ENCODE data around the gene WFS1.

WFS1 gene

DNA sequence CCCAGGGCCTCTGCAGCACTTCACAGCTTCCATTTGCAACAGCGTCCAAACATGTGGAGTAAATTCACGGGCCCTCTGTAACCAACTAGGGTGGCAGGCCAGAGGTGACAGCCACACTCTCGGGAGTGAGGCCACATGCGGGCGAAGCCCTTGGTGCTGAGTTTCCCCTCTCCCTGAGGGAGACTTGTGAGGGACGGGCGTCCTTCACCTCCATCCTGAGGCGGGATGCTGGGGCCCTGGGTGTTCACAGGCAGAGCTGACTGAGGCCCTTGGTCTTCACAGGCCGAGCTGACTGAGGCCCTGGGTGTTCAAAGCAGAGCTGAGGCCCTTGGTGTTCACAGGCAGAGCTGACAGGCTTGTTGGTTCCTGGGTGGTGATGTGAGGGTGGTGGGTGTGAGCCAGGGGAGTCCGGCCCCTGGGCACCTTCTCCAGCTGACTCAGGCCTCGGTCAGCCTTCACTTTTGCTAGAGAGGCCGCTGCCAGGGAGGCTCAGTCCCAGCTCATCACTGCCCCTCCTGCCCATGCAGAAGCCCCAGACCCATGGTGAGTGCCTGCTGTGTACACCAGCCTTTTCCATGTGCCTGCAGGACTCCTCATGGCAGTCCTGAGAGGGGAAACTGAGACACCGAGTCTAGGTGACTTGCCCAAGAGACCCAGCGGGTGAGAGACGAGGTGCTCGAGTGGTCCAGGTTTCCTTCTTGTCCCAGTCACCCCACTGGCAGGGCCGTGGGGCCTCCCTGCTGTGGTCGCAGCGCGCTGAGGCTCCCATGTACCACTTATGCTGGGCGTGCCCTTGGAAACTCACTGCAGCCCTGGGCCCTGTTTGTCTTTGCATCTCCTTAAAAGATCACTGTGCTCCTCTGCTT, 8.5 kb downstream of the WFS1 start:
- DNase-seq (ENCODE audit: extremely low read depth in 1 of 2, low read depth in 1 of 2), result no peak

DNA sequence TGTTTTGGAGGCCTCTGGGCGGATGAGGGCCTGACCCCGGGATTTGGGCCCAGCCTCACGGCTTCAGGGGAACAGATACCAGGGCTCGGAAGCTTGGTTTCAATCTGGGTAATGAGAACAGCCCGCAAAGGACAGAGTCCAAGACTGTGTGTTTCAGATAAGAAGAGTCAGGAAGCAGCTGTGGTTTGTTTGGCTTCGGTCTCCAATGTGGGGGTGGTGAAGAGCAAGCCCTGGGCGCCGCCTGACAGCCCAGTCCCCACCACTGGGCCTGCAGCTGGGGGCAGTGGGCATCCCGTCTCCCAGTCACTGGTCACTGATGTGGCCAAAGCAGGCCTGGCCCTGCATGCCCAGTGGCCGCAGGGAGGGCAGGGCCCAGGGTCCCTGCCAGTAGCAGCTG, 9.1 kb downstream of the WFS1 start:
- no peak for DNase-seq (ENCODE audit: extremely low read depth in 1 of 2, low read depth in 1 of 2)

DNA sequence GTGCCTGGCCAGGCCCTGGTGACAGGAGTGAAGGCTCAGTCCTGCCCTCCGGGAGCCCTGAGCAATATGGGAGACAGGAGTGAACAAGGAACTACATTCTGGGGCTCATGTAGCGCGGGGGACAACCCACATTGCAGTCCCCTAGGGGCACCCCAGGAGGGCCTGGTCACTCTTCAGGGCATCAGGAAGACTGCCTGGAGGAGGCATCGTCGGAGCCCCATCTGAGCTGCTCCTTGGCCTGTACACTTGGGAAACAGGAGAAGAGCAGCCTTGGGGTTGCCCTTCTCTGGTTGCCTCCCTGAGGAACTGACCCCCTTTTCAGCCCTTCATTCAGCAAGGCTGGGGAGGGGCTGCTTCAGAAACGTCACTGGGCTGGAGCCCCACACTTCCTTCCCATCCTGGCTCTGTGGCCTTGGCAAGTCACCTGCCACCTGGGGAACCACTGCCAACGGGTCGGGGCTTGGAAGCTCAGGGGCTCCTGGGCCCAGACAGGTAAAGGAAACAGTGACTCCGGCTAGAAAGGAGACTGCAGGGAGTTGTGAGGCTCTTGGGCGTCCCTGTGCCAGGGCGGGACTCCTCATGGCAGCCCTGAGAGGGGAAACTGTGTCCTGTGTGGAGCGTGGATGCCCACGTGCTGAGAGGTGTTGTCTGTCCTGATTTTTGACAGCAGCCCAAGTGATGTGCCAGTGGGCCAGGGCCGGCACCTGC, 10.1 kb downstream of the WFS1 start:
- no peak for DNase-seq (ENCODE audit: extremely low read depth in 1 of 2, low read depth in 1 of 2)

DNA sequence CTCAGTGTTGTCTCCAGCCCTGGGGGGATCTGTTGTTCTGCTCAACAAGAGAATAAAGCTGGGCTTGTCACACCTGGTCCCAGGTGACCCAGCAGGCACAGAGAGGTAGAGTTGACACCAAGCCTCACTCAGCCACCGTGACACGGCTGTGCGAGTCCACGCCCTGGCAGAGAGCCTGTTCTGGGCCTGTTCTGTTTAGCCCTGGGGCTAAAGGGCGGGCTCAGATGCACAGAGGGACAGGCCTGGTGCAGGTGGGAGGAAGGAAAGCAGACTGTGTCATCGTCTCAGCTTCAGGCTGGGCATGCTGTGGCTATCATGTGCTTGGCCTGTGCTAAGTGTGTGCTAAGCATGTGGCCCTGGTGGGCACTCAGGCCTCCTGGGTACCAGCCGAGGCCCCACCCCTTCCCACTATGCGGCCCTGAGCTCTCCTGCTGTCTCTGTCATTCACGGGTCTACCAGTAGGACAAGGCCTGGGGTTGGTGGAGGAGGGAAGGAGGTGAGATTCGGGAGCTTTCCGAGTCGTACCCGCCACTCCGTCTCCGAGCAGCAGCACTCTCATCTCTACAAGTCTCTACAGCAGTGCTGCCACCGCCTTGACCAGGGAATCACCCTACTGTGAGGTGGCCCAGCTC, 10.8 kb downstream of the WFS1 start:
- no peak for DNase-seq (ENCODE audit: extremely low read depth in 1 of 2, low read depth in 1 of 2)

DNA sequence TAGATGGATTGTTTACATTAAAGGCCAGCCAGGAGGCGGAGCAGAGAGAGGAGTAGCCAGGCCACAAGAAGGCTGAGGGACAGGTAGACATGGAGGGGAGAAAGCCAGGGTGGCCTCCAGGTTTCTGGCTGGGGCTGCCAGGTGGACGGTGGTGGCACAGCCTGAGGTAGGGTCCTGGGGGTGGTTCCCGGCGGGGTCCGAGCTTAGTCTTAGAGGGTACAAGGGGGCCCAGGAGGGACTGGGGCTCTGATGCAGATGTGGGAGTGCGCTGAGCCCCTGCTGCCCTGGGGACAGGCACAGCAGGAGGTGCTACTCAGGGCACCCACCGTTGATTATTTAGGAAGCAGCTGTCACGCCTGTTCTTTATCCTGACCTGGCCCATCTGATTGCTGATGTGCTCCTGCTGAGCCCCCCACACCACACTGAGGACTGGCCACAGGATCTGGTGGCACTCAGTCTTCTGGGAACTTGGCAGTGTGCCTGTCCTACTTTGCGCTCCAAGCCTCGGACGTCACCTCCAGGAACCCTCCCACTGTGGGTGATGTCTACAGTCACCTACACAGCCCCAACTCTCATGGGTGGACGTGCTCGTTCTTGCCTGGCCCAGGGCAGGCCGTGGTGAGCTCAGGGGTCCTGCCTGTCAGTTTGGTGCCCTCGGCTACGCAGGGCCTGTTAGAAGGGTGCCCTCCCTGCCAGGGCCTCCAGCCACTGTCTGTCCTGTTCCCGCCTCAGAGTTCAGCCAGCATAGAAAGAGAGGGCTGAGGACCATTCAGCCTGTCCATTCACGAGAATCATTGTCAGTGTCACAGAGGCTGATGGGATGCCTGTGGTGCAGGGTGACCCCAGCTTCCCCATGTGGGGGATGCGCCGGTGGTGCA, 12.0 kb downstream of the WFS1 start:
- no peak for DNase-seq (ENCODE audit: extremely low read depth in 1 of 2, low read depth in 1 of 2)

DNA sequence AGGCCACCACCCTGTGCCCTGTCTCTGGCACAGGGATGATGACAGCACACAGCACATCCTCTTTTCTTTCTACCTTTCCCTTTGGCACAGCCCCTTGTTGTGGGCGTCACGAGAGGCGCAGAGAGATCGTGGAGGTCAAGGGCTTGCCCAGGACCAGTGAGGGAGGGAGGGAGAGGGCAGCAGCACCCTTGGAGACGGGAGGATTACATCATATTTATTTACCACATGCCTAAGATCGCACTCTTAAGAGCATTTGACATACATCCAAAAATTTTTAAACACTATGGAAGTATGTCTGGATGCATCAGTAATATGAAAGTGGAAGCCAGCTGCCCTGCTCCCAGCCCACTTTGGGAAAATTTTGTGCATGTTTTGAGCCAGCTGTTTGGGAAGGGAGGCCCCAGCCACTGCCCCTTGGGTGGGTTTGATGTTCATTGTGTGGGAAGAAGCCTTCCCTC, 12.7 kb downstream of the WFS1 start:
- DNase-seq (ENCODE audit: extremely low read depth in 1 of 2, low read depth in 1 of 2), result no peak

DNA sequence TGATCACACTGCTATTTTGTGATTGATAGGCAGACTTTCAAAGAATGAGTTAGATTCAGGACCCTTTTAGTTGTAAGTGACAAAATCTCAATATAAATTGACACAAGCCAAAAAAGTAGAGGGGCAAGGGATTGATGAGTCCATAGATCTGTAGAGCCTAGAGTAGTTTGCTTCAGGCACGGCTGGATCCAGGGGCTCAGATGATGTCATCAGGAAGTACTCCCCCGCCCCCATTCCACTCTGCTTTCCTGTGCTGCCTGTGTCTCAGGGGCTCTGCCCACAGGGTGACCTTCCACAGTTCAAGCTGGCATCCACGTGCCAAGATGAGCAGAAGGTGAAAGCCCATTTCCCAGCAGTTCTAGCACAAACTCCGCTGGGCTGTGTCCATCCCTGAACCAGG, 13.6 kb downstream of the WFS1 start:
- no peak for DNase-seq (ENCODE audit: extremely low read depth in 1 of 2, low read depth in 1 of 2)

DNA sequence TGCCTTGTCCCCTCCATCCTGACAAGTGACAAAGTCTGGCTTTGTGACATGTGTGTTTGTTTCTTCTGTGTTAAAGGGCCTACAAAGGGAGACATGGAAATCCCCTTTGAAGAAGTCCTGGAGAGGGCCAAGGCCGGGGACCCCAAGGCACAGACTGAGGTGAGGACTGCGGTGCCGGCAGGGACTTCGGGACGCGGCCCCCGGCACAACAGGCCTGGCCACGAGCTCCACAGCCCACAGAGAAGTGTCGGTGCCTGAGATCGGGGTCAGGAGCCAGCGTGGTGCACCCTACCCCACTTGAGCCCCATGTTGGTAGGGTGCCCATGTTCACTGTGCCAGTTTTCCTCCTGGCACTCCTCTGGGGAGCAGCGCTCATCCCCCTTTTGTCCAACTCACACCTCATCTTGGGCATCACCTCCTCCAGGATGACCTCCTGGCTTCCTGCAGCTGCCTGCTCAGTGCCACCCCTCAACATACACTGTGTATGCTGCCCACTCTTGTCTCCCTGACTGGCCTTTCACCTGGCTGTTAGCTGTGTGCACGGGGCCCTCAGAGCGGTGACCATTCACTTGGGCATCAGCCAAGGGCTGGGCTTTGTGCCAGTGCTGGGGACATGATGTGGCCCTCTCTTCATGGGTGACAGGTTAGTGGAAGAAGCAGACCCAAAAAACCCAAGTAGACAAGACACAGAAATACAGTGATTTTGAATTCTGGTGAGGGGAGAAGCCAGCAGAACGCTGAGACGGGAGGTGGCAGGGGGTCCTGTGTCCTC, 17.6 kb downstream of the WFS1 start:
- DNase-seq (ENCODE audit: extremely low read depth in 1 of 2, low read depth in 1 of 2), result no peak

DNA sequence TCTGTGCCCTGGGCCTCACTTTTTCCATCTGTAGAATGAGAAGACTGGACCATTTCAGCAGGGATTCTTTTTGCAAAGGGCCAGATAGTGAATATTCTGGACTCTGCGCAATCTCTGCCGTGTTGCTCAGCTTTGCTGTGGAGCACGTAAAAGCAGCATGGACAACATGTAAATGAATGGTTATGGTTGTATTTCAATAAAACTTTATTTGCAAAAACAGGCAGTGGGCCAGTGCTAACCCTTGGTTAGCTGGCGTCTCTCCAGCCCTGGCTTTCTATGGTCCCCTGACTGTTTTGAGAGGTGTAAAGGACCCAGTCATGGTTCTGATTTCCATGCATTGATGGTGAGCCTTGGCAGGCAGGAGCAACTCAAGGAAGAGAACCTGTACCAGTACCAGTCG, 18.7 kb downstream of the WFS1 start:
- no peak for DNase-seq (ENCODE audit: extremely low read depth in 1 of 2, low read depth in 1 of 2)

DNA sequence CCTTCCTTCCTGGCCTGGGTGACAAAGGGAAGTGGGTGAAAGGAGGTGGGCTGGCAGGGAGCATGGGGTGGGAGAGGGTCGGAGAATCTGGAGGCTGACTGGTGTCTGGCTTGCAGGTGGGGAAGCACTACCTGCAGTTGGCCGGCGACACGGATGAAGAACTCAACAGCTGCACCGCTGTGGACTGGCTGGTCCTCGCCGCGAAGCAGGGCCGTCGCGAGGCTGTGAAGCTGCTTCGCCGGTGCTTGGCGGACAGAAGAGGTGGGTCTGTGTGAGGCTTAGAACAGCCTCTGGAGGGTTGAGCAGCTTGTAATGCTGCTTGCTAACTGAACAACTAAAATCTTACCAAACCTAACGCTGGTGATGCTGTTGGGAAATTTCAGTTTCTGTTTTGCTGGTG, 19.2 kb downstream of the WFS1 start:
- no peak for DNase-seq (ENCODE audit: extremely low read depth in 1 of 2, low read depth in 1 of 2)

DNA sequence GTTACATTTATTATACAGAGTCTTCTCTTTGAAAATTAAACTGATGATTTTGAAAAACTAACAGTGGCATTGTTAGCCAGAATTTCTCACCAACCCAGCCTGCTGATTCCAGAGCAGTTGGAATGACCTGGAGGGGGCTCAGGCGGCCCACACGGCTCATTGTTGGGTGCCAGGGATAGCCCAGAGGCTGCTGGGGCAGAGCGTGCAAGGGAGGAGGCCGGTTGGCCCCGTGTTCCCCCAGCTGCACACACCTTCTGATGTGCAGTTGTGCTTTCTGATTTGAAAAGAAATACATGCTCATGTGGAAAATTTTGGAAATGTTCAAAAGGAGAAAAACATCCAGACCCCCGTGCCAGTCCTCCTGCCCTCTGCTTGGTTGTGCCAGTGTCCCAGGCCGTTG, 20.6 kb downstream of the WFS1 start:
- no peak for DNase-seq (ENCODE audit: extremely low read depth in 1 of 2, low read depth in 1 of 2)

DNA sequence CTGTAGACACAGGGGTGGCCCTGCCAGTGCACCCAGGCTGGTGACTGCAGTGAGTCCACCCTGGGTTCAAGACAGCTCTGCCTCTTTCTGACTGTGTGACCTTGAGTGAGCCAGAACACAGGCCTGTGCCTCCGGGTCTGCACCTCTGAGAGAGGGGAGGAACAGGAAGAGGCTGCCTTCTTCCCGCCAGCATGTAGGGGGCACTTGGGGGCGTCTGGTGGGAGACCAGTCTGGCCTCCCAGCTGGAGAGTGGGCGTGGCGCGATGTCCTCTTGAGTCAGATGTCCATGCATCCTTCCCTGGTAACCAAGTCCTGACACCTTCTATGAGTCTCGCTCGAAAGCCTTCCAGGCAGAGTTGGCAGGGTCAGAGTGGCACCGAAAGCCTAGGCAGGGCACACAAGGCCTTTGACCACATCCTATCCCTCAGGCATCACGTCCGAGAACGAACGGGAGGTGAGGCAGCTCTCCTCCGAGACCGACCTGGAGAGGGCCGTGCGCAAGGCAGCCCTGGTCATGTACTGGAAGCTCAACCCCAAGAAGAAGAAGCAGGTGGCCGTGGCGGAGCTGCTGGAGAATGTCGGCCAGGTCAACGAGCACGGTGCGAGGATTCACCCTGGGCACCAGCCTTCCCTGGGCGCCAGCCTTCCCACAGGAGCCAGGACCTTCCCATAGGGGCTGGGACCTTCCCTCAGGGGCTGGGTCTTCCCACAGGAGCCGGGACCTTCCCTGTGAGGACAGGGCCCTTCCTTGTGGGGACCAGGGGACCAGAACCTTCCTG, 21.3 kb downstream of the WFS1 start:
- DNase-seq (ENCODE audit: extremely low read depth in 1 of 2, low read depth in 1 of 2), result no peak

DNA sequence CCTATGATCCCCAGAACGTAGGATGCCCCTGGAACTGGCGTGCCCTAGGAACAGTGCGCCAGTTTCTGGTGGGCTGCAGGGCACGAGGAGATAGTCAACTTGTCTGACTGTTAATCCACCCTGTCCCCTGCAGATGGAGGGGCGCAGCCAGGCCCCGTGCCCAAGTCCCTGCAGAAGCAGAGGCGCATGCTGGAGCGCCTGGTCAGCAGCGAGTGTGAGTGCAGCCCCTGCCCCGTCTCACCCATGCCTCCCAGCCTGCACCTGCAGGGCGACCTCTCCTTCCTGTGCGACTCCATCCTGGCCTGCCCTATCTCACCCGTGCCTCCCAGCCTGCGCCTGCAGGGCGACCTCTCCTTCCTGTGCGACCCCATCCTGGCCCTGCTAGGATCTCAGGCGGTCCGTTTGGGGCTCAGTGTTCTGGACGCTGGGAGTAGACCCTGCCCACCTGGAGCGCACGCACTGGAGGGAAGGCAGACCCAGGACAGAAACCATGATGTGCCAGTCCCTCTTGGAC, 22.2 kb downstream of the WFS1 start:
- no peak for DNase-seq (ENCODE audit: extremely low read depth in 1 of 2, low read depth in 1 of 2)

DNA sequence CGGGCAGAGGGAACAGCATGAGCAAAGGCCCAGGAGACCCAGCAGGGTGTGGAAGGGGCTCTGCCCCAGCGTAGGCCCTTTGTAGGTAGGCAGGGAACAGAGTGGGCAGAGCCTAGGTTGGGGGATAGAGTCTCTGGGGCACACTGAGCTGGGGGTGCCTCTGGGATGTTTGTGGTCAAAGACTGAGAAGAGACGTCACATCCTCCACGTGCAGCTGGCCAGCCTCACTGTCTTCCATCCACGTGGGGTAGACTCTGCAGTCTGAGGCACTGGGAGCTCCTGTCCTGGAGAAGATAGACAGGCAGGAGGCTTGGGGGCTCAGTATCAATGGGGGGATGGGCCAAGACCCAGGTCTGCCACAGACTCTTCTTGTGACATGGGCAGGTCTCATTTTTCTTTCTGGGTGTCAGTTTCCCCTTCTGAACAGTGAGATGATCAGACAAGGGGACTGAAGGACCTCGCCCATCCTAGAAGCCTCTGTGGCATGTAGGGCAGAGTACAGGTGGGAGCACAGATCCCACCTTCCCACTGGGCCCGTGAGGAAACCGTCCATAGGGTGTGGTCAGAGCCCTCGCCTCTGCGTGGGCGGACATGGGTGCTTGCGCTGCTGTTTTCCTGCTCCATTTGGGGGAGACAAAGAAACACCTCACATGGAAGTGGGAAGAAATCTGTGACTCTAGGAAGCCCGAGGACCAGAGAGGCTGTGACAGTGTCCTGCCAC, 22.9 kb downstream of the WFS1 start:
- no peak for DNase-seq (ENCODE audit: extremely low read depth in 1 of 2, low read depth in 1 of 2)

DNA sequence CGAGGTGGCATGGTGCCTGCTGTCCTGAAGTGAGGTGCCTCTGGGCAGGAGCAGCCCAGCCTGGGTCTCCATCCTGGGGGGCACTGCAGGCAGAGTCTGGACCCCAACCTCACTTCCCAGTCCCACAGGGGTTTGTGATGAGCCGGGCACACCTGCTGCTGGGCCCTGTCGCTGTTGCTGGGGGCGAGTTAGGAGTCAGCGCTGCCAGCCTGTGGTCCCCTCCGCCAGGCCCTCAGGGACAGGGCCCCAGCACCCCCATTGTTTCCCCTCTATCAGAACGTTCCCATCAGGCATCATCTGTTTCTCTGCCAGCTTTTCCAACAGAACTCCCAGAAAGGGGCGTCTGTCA, 23.4 kb downstream of the WFS1 start:
- DNase-seq (ENCODE audit: extremely low read depth in 1 of 2, low read depth in 1 of 2), result no peak

DNA sequence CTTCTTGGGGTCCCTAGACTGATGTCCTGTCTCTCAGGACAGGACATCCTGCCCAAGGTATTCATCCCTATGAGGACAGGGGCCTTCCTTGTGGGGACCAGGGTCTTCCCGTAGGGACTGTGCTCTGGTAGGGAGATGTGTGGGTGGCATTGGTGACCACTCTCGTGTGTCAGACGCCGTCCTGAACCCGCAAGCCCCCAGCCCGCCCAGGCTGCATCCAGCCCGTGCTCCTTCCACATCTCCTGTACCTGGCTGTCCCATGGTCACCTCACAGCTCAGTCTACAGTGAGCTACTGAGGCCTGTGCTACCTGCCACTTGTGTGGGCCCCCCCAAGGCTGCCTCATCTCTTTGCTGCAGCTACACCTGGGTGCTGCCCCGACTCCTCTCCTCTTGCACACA, 24.0 kb downstream of the WFS1 start:
- DNase-seq (ENCODE audit: extremely low read depth in 1 of 2, low read depth in 1 of 2), result no peak

DNA sequence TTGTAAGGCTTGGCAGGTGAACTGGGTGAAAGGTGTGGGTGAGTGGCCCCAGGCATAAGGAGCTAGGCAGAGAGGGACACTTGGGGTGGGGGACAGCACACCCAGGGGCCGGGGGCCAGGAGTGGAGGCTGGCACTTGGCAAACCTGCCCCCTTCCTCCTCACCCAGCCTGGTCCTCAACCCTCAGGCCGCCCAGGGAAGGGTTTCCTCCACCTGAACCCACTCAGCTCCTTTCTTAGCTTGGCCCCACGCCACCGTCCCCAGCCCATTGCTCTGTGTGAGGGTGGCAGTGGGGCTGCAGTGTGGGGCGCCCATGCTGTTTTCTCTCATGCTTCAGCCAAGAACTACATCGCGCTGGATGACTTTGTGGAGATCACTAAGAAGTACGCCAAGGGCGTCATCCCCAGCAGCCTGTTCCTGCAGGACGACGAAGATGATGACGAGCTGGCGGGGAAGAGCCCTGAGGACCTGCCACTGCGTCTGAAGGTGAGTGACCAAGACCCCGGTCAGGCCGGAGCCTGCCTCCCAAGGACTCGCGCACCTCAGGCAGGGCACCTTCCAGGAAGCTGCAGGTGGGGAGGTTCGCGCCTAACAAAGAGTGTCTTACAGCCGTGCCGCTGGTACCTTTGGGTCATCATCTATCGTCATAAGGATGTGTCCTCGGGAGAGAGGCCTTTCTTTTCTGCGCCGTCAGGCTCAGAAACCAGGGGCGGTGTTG, 25.2 kb downstream of the WFS1 start:
- DNase-seq (ENCODE audit: extremely low read depth in 1 of 2, low read depth in 1 of 2), result no peak

DNA sequence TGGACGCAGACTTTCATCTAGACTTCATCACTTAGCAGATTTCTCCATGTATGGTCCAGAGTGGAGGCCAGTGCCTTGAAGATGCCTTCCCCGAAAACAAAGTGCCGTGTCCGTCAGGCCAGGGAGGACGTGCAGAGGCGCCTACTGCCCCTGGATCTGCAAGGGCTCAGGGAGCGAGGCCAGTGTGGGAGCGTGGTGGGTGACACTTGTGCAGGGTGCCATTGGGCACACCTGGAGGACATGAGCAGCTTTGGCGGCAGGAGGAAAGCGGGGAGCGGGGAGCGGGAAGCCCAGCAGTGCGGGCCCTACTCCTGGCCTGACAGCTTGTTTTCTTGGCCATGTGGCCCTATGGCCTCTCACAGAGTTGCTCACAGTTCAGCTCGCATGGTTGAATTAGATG, 25.8 kb downstream of the WFS1 start:
- no peak for DNase-seq (ENCODE audit: extremely low read depth in 1 of 2, low read depth in 1 of 2)

Data from activated CD8-positive, alpha-beta memory T cell treated with anti-CD3 and anti-CD28 coated beads for 1 hour (primary cell).